Lung (tissue), 12 donors: Measurements from ENCODE around the gene AICDA. TPM values are rescaled to one million over a fixed set of nuclear protein-coding genes. Genes with fewer than 3 reads are reported as not detected.
A peak's percentile ranks its signal among the peaks of the same experiment; 100 is the strongest.
"Not testable (repeated sequence)": the region's sequence is repeated elsewhere in the genome, so short reads cannot be mapped to it uniquely, and the experiment has no call there.

Experiments used
- ATAC-seq: fragments of 200-7000 bp; cut with Tn5 transposase; one replicate; pipeline ENCODE4 v1.9.1; 2020; ENCODE audit warnings: moderate number of reproducible peaks; ENCODE audit not compliant: insufficient read depth, low FRiP score
- DNase-seq, 3 donors: peaks; one replicate each; pipeline ENCODE4 v3.0.0-alpha.2; 2013 to 2017
- H3K27ac ChIP-seq, 2 donors: one replicate each; pipeline ENCODE4 v1.5.1; 2013; ENCODE audit warnings: mild to moderate bottlenecking in 2 of 2, moderate library complexity in 2 of 2, control low read depth in 1 of 2, inconsistent platforms in 1 of 2, low read depth in 1 of 2, low read length in 1 of 2
- H3K27me3 ChIP-seq, 3 donors: one replicate each; pipeline ENCODE4 v1.5.1; 2013; ENCODE audit warnings: low read length in 2 of 3; ENCODE audit not compliant: control insufficient read depth in 3 of 3, insufficient read depth in 3 of 3
- H3K36me3 ChIP-seq, 4 donors: one replicate each; pipeline ENCODE4 v1.5.1; 2013; ENCODE audit warnings: low read length in 4 of 4, mild to moderate bottlenecking in 1 of 4, moderate library complexity in 1 of 4; ENCODE audit not compliant: control insufficient read depth in 4 of 4, insufficient read depth in 4 of 4
- H3K4me1 ChIP-seq, 5 donors: one replicate each; pipeline ENCODE4 v1.5.1; 2013; ENCODE audit warnings: low read length in 5 of 5, mild to moderate bottlenecking in 2 of 5, moderate library complexity in 1 of 5; ENCODE audit not compliant: control insufficient read depth in 5 of 5, insufficient read depth in 5 of 5
- H3K4me3 ChIP-seq: one replicate; pipeline ENCODE4 v1.5.1; 2013; ENCODE audit warnings: mild to moderate bottlenecking, control low read depth, moderate library complexity
- H3K9ac ChIP-seq, 2 donors: one replicate each; pipeline ENCODE4 v1.5.1; 2013; ENCODE audit warnings: low read length in 2 of 2, control low read depth in 1 of 2; ENCODE audit not compliant: insufficient read depth in 1 of 2
- H3K9me3 ChIP-seq, 4 donors: one replicate each; pipeline ENCODE4 v1.5.1; 2013; ENCODE audit warnings: low read length in 3 of 4, mild to moderate bottlenecking in 1 of 4, moderate library complexity in 1 of 4; ENCODE audit not compliant: control insufficient read depth in 4 of 4, insufficient read depth in 3 of 4
- CTCF ChIP-seq: IDR thresholded peaks from 2 replicates; pipeline ENCODE4 v1.5.1; 2012; ENCODE audit warnings: mild to moderate bottlenecking; ENCODE audit errors: control extremely low read depth, extremely low read depth
- WGBS, 2 donors: extraction: QIAGEN DNeasy Blood & Tissue Kit; methylation state at CpG; one replicate each; pipeline ENCODE4 v1.1.7; 2013; 5-methylcytosine and 5-hydroxymethylcytosine counted together
- polyA plus RNA-seq, 2 donors: library from polyadenylated mRNA; stranded (reverse); fragments of 200-250 nt; gene quantifications; one replicate each; pipeline ENCODE4 v1.2.1, GENCODE V29; 2013
- total RNA-seq, 2 donors: library from RNA; depleted of rRNA in 1 of 2; stranded (reverse); fragments of >200 nt in 1 of 2; gene quantifications; one replicate each; pipeline ENCODE4 v1.2.1, GENCODE V29; 2014 to 2021
- donor health status: control.
- donor health status: control.
- donor health status: Bipolar disorder and iron deficiency.
- donor health status: healthy.
- donor health status: DM: yes; HTN: yes; CAD: no.

Gene AICDA
- total and polyA plus RNA-seq, 4 donors = 0.10 to 0.58 (median 0.30) TPM

GRCh38 chr12:8581098-8581784, 31.4 kb downstream of the AICDA start:
- H3K4me3 ChIP-seq = no peak overlapping the region
- WGBS, 2 donors = 74 to 78% methylated on average over 9 of the region's 9 CpGs
- no peaks in the 10 kb centered on the region for H3K36me3 ChIP-seq
- ATAC-seq (no peak), DNase-seq (no peak)
- H3K27me3 ChIP-seq = no peaks in the 10 kb centered on the region
- no peaks in the 10 kb centered on the region for H3K9me3 ChIP-seq
- H3K27ac ChIP-seq = no peak overlapping the region
- H3K4me1 ChIP-seq = no peaks in the 10 kb centered on the region
- no peak for TF ChIP-seq CTCF
- H3K9ac ChIP-seq = no peak overlapping the region

GRCh38 chr12:8577879-8578278, 34.8 kb downstream of the AICDA start:
- H3K27me3 ChIP-seq = no peaks in the 10 kb centered on the region
- no peak for ATAC-seq
- no peak for TF ChIP-seq CTCF
- no peaks in the 10 kb centered on the region for H3K9me3 ChIP-seq
- no peak overlapping the region for H3K9ac ChIP-seq
- DNase-seq = no peak
- H3K36me3 ChIP-seq = no peaks in the 10 kb centered on the region
- no peak overlapping the region for H3K4me3 ChIP-seq
- H3K4me1 ChIP-seq = no peaks in the 10 kb centered on the region
- no peak overlapping the region for H3K27ac ChIP-seq
- WGBS, 2 donors = 74% methylated on average over 3 of the region's 3 CpGs

GRCh38 chr12:8572507-8572906, 40.2 kb downstream of the AICDA start:
- H3K9ac ChIP-seq = no peak overlapping the region
- H3K27me3 ChIP-seq = no peaks in the 10 kb centered on the region
- 8 to 38% methylated on average over 2 of the region's 2 CpGs for WGBS, 2 donors
- no peak for TF ChIP-seq CTCF
- H3K36me3 ChIP-seq = no peaks in the 10 kb centered on the region
- DNase-seq = no peak
- H3K27ac ChIP-seq = no peak overlapping the region
- H3K9me3 ChIP-seq = peaks cover 0 to 11% (median 0%) of the 10 kb centered on the region in 4 donors
- ATAC-seq = no peak
- H3K4me3 ChIP-seq = no peak overlapping the region
- no peaks in the 10 kb centered on the region for H3K4me1 ChIP-seq

GRCh38 chr12:8566525-8566924, 46.1 kb downstream of the AICDA start:
- DNase-seq (no peak), ATAC-seq (no peak)
- peaks cover 0 to 18% (median 0%) of the 10 kb centered on the region in 4 donors for H3K9me3 ChIP-seq
- TF ChIP-seq CTCF = no peak
- H3K9ac ChIP-seq = no peak overlapping the region
- H3K4me1 ChIP-seq = peaks cover 0 to 2% (median 0%) of the 10 kb centered on the region in 5 donors
- peak overlapping the region in 1 of 2 donors; percentile 53 for H3K27ac ChIP-seq
- H3K4me3 ChIP-seq = no peak overlapping the region
- no peaks in the 10 kb centered on the region for H3K36me3 ChIP-seq
- no peaks in the 10 kb centered on the region for H3K27me3 ChIP-seq

- peak overlapping the region in 1 of 2 donors; percentile 53 for H3K27ac ChIP-seq
- H3K4me3 ChIP-seq = not testable (repeated sequence)
- 28 to 50% methylated on average over 2 of the region's 2 CpGs for WGBS, 2 donors
These were observed 46.6 kb downstream of the AICDA start for GRCh38 chr12:8566052-8566451.

More at GRCh38 chr12:8566052-8566451, 46.6 kb downstream of the AICDA start:
- not testable (repeated sequence) for ATAC-seq, H3K4me1 ChIP-seq, H3K9ac ChIP-seq, H3K27me3 ChIP-seq, DNase-seq, H3K36me3 ChIP-seq
- peaks cover 0 to 18% (median 0%) of the 10 kb centered on the region in 4 donors for H3K9me3 ChIP-seq
